Measurements from ENCODE around the gene SLC45A3.

SLC45A3 gene

GRCh38 chr1:205664399-205665017 lies 15.8 kb downstream of the SLC45A3 start:
- TF ChIP-seq, protein P1, sequence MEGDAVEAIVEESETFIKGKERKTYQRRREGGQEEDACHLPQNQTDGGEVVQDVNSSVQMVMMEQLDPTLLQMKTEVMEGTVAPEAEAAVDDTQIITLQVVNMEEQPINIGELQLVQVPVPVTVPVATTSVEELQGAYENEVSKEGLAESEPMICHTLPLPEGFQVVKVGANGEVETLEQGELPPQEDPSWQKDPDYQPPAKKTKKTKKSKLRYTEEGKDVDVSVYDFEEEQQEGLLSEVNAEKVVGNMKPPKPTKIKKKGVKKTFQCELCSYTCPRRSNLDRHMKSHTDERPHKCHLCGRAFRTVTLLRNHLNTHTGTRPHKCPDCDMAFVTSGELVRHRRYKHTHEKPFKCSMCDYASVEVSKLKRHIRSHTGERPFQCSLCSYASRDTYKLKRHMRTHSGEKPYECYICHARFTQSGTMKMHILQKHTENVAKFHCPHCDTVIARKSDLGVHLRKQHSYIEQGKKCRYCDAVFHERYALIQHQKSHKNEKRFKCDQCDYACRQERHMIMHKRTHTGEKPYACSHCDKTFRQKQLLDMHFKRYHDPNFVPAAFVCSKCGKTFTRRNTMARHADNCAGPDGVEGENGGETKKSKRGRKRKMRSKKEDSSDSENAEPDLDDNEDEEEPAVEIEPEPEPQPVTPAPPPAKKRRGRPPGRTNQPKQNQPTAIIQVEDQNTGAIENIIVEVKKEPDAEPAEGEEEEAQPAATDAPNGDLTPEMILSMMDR (IDR thresholded peaks at IDR 0.05; ENCODE audit: low read depth, low read length), result no peak
- Histone ChIP-seq H3K4me3 (ENCODE audit: low read depth, low read length) (no peak overlapping the region), H3K9me3 (no peaks in the 10 kb centered on the region), H3K27me3 (no peaks in the 10 kb centered on the region), H3K36me3 (no peaks in the 10 kb centered on the region), H3K4me1 (no peaks in the 10 kb centered on the region)
- DNase-seq, result no peak

DNA sequence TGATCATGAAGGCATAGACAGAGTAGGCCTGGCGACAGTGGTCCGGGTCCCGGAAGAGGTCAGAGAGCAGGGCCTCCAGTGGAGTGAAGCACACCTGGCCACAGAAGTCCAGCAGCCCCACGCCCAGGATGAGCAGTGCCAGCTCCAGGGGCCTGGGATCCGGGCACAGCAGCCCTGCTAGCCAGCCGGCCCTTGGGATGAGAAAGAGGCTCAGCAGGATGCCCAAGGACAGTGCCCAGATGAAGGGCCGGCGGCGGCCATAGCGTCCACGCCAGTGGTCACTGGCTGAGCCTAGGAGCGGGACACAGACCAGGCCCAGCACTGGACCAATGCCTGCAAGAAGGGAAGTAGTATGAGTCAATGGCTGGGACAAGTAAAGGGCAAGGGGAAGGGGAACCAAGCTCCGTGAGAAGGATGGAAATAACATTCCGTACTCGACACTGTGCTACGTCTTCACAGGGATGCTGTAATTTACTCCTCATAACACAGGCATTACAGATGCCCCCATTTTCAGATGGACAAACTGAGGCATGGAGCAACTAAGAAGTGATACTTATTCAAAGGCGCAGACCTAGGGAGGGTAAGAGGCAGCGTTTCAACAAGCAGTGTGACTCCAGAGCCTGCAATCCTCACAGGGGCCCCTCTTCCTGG lies 16.9 kb downstream of the SLC45A3 start:
- DNase-seq, result no peak
- TF ChIP-seq, protein P1 (IDR thresholded peaks at IDR 0.05; ENCODE audit: low read depth, low read length), result no peak
- no peaks in the 10 kb centered on the region for H3K9me3 ChIP-seq
- no peaks in the 10 kb centered on the region for H3K27me3 ChIP-seq
- H3K36me3 ChIP-seq, result no peaks in the 10 kb centered on the region
- no peak overlapping the region for H3K4me3 ChIP-seq (ENCODE audit: low read depth, low read length)
- no peaks in the 10 kb centered on the region for H3K4me1 ChIP-seq

GRCh38 chr1:205662791-205663190 lies 17.5 kb downstream of the SLC45A3 start:
- Histone ChIP-seq H3K27me3 (no peaks in the 10 kb centered on the region), H3K4me3 (ENCODE audit: low read depth, low read length) (no peak overlapping the region), H3K9me3 (no peaks in the 10 kb centered on the region), H3K4me1 (no peaks in the 10 kb centered on the region), H3K36me3 (no peaks in the 10 kb centered on the region)
- DNase-seq, result no peak
- TF ChIP-seq, protein P1 (IDR thresholded peaks at IDR 0.05; ENCODE audit: low read depth, low read length), result no peak

GRCh38 chr1:205662135-205662738 lies 18.1 kb downstream of the SLC45A3 start:
- H3K9me3 ChIP-seq, result no peaks in the 10 kb centered on the region
- DNase-seq, result no peak
- H3K4me1 ChIP-seq, result no peaks in the 10 kb centered on the region; the same call in 1 of the 2 replicates
- H3K36me3 ChIP-seq, result no peaks in the 10 kb centered on the region
- no peak overlapping the region for H3K4me3 ChIP-seq (ENCODE audit: low read depth, low read length)
- no peaks in the 10 kb centered on the region for H3K27me3 ChIP-seq
- TF ChIP-seq, protein P1 (IDR thresholded peaks at IDR 0.05; ENCODE audit: low read depth, low read length), result no peak

DNA sequence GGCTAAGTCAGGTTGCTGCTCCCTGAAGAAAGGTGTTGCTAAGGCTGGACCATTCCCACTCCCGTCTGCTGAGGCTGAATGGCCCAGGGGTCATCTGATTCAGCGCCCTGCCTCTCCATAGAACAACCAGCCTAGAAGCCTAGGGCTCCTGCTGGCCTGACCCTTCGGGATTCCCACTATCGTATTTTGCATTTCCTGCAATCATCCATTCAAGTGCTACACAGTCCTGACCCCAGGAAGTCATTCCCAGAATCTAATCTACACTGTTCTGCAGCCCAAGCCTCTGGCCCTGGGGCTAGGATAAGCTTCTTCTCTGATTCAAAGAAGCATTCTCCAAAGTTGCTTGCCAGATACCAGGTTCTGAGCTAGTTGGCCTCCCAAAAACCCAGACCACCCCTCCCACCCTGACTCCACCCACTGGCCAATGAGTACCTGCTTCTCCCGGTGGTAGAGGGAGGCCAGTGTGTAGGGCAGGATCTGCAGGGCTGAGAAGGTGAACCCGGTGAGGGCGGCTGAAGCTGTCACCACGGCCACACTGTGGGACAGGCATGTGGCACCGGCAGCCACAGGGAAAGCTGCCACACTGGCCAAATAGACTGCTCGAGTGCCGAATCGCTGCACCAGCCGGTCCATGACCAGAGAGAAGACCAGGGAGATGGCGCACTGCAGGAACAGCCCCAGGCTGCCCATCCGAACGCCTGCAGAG lies 18.7 kb downstream of the SLC45A3 start:
- Histone ChIP-seq H3K9me3 (no peaks in the 10 kb centered on the region), H3K4me1 (no peaks in the 10 kb centered on the region; the same call in 1 of the 2 replicates), H3K4me3 (ENCODE audit: low read depth, low read length) (no peak overlapping the region), H3K36me3 (no peaks in the 10 kb centered on the region), H3K27me3 (no peaks in the 10 kb centered on the region)
- DNase-seq, result no peak
- TF ChIP-seq, protein P1 (IDR thresholded peaks at IDR 0.05; ENCODE audit: low read depth, low read length), result no peak

Measured in BE2C (cell line).